ENCODE data around the gene SIPA1. TPM values are rescaled to one million over a fixed set of nuclear protein-coding genes. Genes with fewer than 3 reads are reported as not detected.
"Not testable (repeated sequence)": the region's sequence is repeated elsewhere in the genome, so short reads cannot be mapped to it uniquely, and the experiment has no call there.

Gene SIPA1
- total RNA-seq, 1 donor: 21.7 TPM

- no peak overlapping the region for H3K4me3 ChIP-seq (ENCODE audit: low read depth, low read length)
- TF ChIP-seq CTCF (IDR thresholded peaks at IDR 0.05; ENCODE audit: insufficient read depth, low read length): no peak
- no peak for DNase-seq (ENCODE audit: low read depth)
Measured at GRCh38 chr11:65634109-65634436, 3.8 kb upstream of the SIPA1 start.

GRCh38 chr11:65634440-65634839 is 3.5 kb upstream of the SIPA1 start:
- no peak overlapping the region for H3K4me3 ChIP-seq (ENCODE audit: low read depth, low read length)
- DNase-seq (ENCODE audit: low read depth): no peak
- TF ChIP-seq CTCF (IDR thresholded peaks at IDR 0.05; ENCODE audit: insufficient read depth, low read length): no peak

- TF ChIP-seq CTCF (IDR thresholded peaks at IDR 0.05; ENCODE audit: insufficient read depth, low read length): no peak
- H3K4me3 ChIP-seq (ENCODE audit: low read depth, low read length): no peak overlapping the region
Measured at GRCh38 chr11:65634905-65635731, 2.8 kb upstream of the SIPA1 start.

GRCh38 chr11:65636108-65637031 is 1.5 kb upstream of the SIPA1 start:
- no peak for DNase-seq (ENCODE audit: low read depth)
- TF ChIP-seq CTCF (IDR thresholded peaks at IDR 0.05; ENCODE audit: insufficient read depth, low read length): no peak
- no peak overlapping the region for H3K4me3 ChIP-seq (ENCODE audit: low read depth, low read length)

More at GRCh38 chr11:65634905-65635731, 2.8 kb upstream of the SIPA1 start:
- no peak for DNase-seq (ENCODE audit: low read depth)

- no peak overlapping the region for H3K4me3 ChIP-seq (ENCODE audit: low read depth, low read length)
- TF ChIP-seq CTCF (IDR thresholded peaks at IDR 0.05; ENCODE audit: insufficient read depth, low read length): no peak
- no peak for DNase-seq (ENCODE audit: low read depth)
Measured at GRCh38 chr11:65637032-65637557, 806 bp upstream of the SIPA1 start.

GRCh38 chr11:65639228-65639597 is 1.3 kb downstream of the SIPA1 start:
- not testable (repeated sequence) for H3K4me3 ChIP-seq (ENCODE audit: low read depth, low read length); DNase-seq (ENCODE audit: low read depth)

Data from fibroblast of the aortic adventitia (primary cell).